Endothelial cell of umbilical vein (primary cell): ENCODE measurements around the gene NRXN3. TPM values are rescaled to one million over a fixed set of nuclear protein-coding genes. Genes with fewer than 3 reads are reported as not detected.

Experiments
- BruUV-seq: library from RNA; stranded (reverse); fragments of 400-500 nt; replicated peaks from 2 replicates; lab custom pipeline; 2021; lab: Mats Ljungman, UMichigan
- CTCF ChIA-PET: fragments of 300-600, 350-600 bp; sonication (Branson Sonifier 250); formaldehyde crosslinking; loops from one replicate; lab custom pipeline; 2021; ENCODE audit warnings: antibody characterized with exemption, inconsistent platforms; lab: Charles Lee
- POLR2A ChIA-PET: fragments of 300-600, 350-600 bp; sonication (Branson Sonifier 250); formaldehyde crosslinking; loops from one replicate; lab custom pipeline; 2021; ENCODE audit warnings: antibody characterized with exemption, inconsistent platforms; lab: Charles Lee
- DNase-seq: peaks from one replicate; pipeline ENCODE4 v3.0.0-alpha.2; 2011; ENCODE audit warnings: low read depth, low spot score
- FAIRE-seq: peaks from 2 replicates; lab custom pipeline; 2011; peaks lifted over from hg19 to GRCh38; lab: Jason Lieb, UNC
- H2AFZ ChIP-seq: 2 replicates; pipeline ENCODE4 v1.6.0; 2012; ENCODE audit warnings: low read depth, low read length, control low read depth, inconsistent platforms
- H3K27ac ChIP-seq: 2 replicates; pipeline ENCODE4 v1.5.1; 2011; ENCODE audit warnings: low read depth, mild to moderate bottlenecking, control low read depth, low read length, moderate library complexity; ENCODE audit not compliant: insufficient read depth
- H3K27me3 ChIP-seq, 2 experiments: 2 replicates each; pipeline versions ENCODE4 v1.6.0 to v1.6.1; 2011; ENCODE audit warnings: low read length in 2 of 2, mixed read lengths in 1 of 2; ENCODE audit not compliant: control insufficient read depth in 2 of 2, insufficient read depth in 2 of 2
- H3K36me3 ChIP-seq, 2 experiments: 2 replicates in 1 of 2; 3 replicates in 1 of 2; pipeline ENCODE4 v1.5.1; 2011; ENCODE audit warnings: low read length in 2 of 2, mild to moderate bottlenecking in 1 of 2, moderate library complexity in 1 of 2; ENCODE audit not compliant: control insufficient read depth in 2 of 2, insufficient read depth in 2 of 2; ENCODE audit errors: extremely low read depth in 1 of 2
- H3K4me1 ChIP-seq: 3 replicates; pipeline ENCODE4 v1.5.1; 2011; ENCODE audit warnings: mild to moderate bottlenecking, low read length; ENCODE audit not compliant: control insufficient read depth, insufficient read depth; ENCODE audit errors: extremely low read depth
- H3K4me2 ChIP-seq: 2 replicates; pipeline ENCODE4 v1.6.1; 2011; ENCODE audit warnings: low read length, control low read depth, mixed read lengths; ENCODE audit not compliant: insufficient read depth
- H3K4me3 ChIP-seq, 3 experiments: fragments of 200-600 bp in 1 of 3; sonication (generic), shearing (Covaris generic) in 1 of 3; replicated peaks in 1 of 3; 2 replicates each; pipeline ENCODE4 v1.5.1; 2011 to 2016; ENCODE audit warnings: control low read depth in 3 of 3, low read length in 3 of 3, mild to moderate bottlenecking in 2 of 3, inconsistent platforms in 1 of 3, low read depth in 1 of 3, moderate library complexity in 1 of 3; ENCODE audit not compliant: insufficient read depth in 1 of 3
- H3K79me2 ChIP-seq: 2 replicates; pipeline ENCODE4 v1.6.0; 2012; ENCODE audit warnings: low read length, inconsistent platforms; ENCODE audit not compliant: control insufficient read depth, insufficient read depth
- H3K9ac ChIP-seq: replicated peaks from 2 replicates; pipeline ENCODE3; 2011; ENCODE audit warnings: low read length, control low read depth; ENCODE audit not compliant: insufficient read depth; ENCODE audit errors: extremely low read depth
- H3K9me1 ChIP-seq: replicated peaks from 3 replicates; pipeline ENCODE4 v1.6.0; 2011; ENCODE audit warnings: mild to moderate bottlenecking, low read length; ENCODE audit not compliant: control insufficient read depth, insufficient read depth; ENCODE audit errors: extremely low read depth
- H3K9me3 ChIP-seq: replicated peaks from 2 replicates; pipeline ENCODE4 v1.5.1; 2012; ENCODE audit warnings: low read length, inconsistent platforms; ENCODE audit not compliant: control insufficient read depth, insufficient read depth
- H4K20me1 ChIP-seq: replicated peaks from 2 replicates; pipeline ENCODE3; 2011; ENCODE audit warnings: mild to moderate bottlenecking, low read length; ENCODE audit not compliant: control insufficient read depth, insufficient read depth; ENCODE audit errors: extremely low read depth
- CTCF ChIP-seq, 2 donors: IDR thresholded peaks; 1 replicate in 1 of 2; 2 replicates in 1 of 2; pipeline ENCODE4 v1.5.1; 2011; ENCODE audit warnings: low read length in 2 of 2, mild to moderate bottlenecking in 2 of 2, moderate library complexity in 2 of 2, control low read depth in 1 of 2, inconsistent platforms in 1 of 2, low read depth in 1 of 2; ENCODE audit not compliant: insufficient read depth in 1 of 2; ENCODE audit errors: extremely low read depth in 1 of 2
- EZH2 ChIP-seq: IDR thresholded peaks from 2 replicates; pipeline ENCODE4 v1.6.1; 2012; ENCODE audit warnings: borderline replicate concordance, low read depth, mild to moderate bottlenecking, moderate library complexity, low read length, inconsistent platforms; ENCODE audit not compliant: severe bottlenecking
- FOS ChIP-seq: IDR thresholded peaks from 2 replicates; pipeline ENCODE4 v1.6.1; 2011; ENCODE audit warnings: mild to moderate bottlenecking, low read length, moderate library complexity, borderline replicate concordance; ENCODE audit not compliant: insufficient read depth
- GATA2 ChIP-seq: IDR thresholded peaks from 2 replicates; pipeline ENCODE4 v1.7.0; 2011; ENCODE audit warnings: low read depth, mild to moderate bottlenecking, moderate library complexity, mixed read lengths, low read length; ENCODE audit not compliant: insufficient read length, insufficient read depth
- JUN ChIP-seq: IDR thresholded peaks from 2 replicates; pipeline ENCODE4 v1.6.1; 2011; ENCODE audit warnings: borderline replicate concordance, low read depth; ENCODE audit not compliant: insufficient read length, insufficient read depth
- MAX ChIP-seq: IDR thresholded peaks from 2 replicates; pipeline ENCODE4 v1.6.1; 2011; ENCODE audit not compliant: insufficient read depth, insufficient read length
- MYC ChIP-seq: IDR thresholded peaks from one replicate; pipeline ENCODE4 v1.6.1; 2011; ENCODE audit warnings: mild to moderate bottlenecking, low read depth, low read length
- POLR2A ChIP-seq: IDR thresholded peaks from 2 replicates; pipeline ENCODE4 v1.6.1; 2012; ENCODE audit warnings: low read depth, mild to moderate bottlenecking, control low read depth, low read length
- POLR2AphosphoS5 ChIP-seq: IDR thresholded peaks from 2 replicates; pipeline ENCODE4 v1.6.1; 2012; ENCODE audit warnings: low read depth, mild to moderate bottlenecking, control low read depth, low read length, moderate library complexity; ENCODE audit not compliant: insufficient read depth
- dilution Hi-C: fragments of 300-500 bp; cut with MboI; formaldehyde crosslinking; loops from one replicate; pipeline ENCODE4 v1.15.0; 2019; ENCODE audit warnings: low sequenced_read_pairs; ENCODE audit not compliant: extremely low pct_ligation_motif_present
- intact Hi-C: fragments of 100-400 bp; cut with micrococcal nuclease; formaldehyde crosslinking; loops from one replicate; pipeline ENCODE4 v1.10.0; 2022
- polyA plus RNA-seq, 4 experiments: library from polyadenylated mRNA; depleted of rRNA in 3 of 4; stranded (reverse) in 3 of 4; unstranded in 1 of 4; fragments of >200 nt; gene quantifications; 2 replicates each; pipeline versions ENCODE4 v1.2.1 to v1.2.3, GENCODE V29; 2011 to 2012; ENCODE audit warnings: missing spikeins in 1 of 4
- total RNA-seq: library from RNA; stranded (reverse); gene quantifications from 2 replicates; pipeline ENCODE4 v1.2.3, GENCODE V29; 2021

Gene NRXN3
- total and polyA plus RNA-seq, 2 donors (not counting 3 experiments of a cell fraction or from before 2014, with no cell fraction given): 0.72 to 4.2 TPM

- dilution Hi-C loops: no loop called here
- POLR2A ChIA-PET: no interaction called here
- FAIRE-seq: no peak
Observed at GRCh38 chr14:79630288-79630960, 1460.3 kb downstream of the NRXN3 start.

More at GRCh38 chr14:79630288-79630960, 1460.3 kb downstream of the NRXN3 start:
- Histone ChIP-seq H3K4me2 (no peak overlapping the region), H4K20me1 (no peaks in the 10 kb centered on the region), H3K4me3 (no peak overlapping the region), H3K27ac (no peak overlapping the region), H3K36me3 (no peaks in the 10 kb centered on the region), H3K4me1 (no peaks in the 10 kb centered on the region), H3K9me3 (peaks cover 4% of the 10 kb centered on the region), H3K27me3 (no peaks in the 10 kb centered on the region), H3K9ac (no peak overlapping the region), H3K79me2 (no peaks in the 10 kb centered on the region), H2AFZ (no peak overlapping the region), H3K9me1 (no peaks in the 10 kb centered on the region)
- BruUV-seq: no TSS peak
- CTCF ChIA-PET: no interaction called here
- intact Hi-C loops: no loop called here
- no peak for DNase-seq
- TF ChIP-seq JUN (no peak), EZH2 (no peak), MYC (no peak), FOS (no peak), MAX (no peak), GATA2 (no peak), POLR2A (no peak), CTCF (IDR thresholded peaks at IDR 0.05; ENCODE audit: extremely low read depth in 1 of 2, insufficient read depth in 1 of 2, low read depth in 1 of 2, low read length in 2 of 2) (no peak), POLR2AphosphoS5 (no peak)
